NCI-H2196 (cell line): Measurements from ENCODE around the gene DOCK6.
"Not testable (repeated sequence)": the region's sequence is repeated elsewhere in the genome, so short reads cannot be mapped to it uniquely, and the experiment has no call there.

Source experiments
- DNase-seq: peaks from one replicate; lab custom pipeline; 2025; ENCODE audit not compliant: unreplicated experiment; lab: John Stamatoyannopoulos, UW

DOCK6 gene

GRCh38 chr19:11177592-11177991, 84.7 kb downstream of the DOCK6 start:
- DNase-seq = no peak

GRCh38 chr19:11176466-11177193, 85.7 kb downstream of the DOCK6 start:
- DNase-seq = no peak

- no peak for DNase-seq
Observed at GRCh38 chr19:11175920-11176319, 86.4 kb downstream of the DOCK6 start.

GRCh38 chr19:11174336-11174735, 88.0 kb downstream of the DOCK6 start:
- DNase-seq = no peak

GRCh38 chr19:11173516-11174155, 88.7 kb downstream of the DOCK6 start:
- no peak for DNase-seq

DNA sequence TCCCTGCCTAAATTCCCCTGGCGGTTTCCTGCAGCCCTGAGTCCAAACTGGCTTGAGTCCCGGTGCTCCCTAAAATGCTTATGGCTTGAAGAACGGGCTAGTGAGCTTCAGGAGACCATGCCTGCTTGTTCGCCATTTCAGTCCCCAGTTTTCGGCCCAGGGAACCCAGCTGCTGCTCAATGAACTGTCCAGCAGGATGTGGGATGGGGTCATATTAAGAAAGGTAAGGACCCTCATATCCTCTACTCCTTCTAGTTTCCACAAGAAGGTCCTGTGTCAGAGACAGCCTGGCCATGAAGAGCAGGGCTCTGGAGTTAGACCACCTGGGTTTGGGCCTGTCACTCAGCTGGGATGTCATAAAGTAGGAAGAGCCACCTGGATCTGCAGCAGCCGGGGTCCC, 89.7 kb downstream of the DOCK6 start:
- no peak for DNase-seq

GRCh38 chr19:11171144-11171543, 91.2 kb downstream of the DOCK6 start:
- DNase-seq = no peak

DNA sequence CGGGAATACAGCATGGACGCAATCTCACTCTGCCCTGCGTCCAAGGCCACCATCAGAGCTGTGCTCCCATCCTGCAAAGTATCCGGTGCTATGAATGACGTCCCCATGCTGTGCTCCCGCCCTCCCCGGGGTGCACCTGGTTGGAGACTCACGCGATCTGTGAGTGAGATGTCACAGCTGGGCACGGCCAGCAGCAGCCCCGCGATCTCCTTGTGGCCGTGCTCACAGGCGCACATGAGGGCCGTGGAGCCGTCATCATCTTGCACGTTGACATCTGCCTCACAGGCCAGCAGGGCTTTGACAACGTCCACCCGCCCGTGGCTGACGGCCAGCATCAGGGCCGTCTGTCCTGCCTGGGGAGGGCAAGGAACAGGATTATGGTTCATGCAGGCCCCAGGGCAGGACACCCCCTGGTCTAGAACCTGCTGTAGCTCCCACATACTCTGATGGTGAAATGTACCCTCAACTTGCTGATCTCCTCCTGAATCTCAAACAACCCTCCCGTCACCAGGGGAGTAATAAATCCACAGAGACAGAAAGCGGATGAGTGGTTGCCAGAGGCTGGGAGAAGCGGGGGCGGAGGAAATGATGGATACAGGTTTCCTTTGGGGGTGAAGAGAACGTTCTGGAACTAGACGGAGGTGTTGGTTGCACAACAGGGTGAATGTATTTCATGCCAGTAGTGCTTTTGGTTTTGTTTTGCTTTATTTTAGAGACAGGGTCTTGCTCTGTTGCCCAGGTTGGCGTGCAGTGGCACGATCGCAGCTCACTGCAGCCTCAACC, 92.2 kb downstream of the DOCK6 start:
- DNase-seq = no peak

GRCh38 chr19:11168568-11168967, 93.8 kb downstream of the DOCK6 start:
- no peak for DNase-seq

DNA sequence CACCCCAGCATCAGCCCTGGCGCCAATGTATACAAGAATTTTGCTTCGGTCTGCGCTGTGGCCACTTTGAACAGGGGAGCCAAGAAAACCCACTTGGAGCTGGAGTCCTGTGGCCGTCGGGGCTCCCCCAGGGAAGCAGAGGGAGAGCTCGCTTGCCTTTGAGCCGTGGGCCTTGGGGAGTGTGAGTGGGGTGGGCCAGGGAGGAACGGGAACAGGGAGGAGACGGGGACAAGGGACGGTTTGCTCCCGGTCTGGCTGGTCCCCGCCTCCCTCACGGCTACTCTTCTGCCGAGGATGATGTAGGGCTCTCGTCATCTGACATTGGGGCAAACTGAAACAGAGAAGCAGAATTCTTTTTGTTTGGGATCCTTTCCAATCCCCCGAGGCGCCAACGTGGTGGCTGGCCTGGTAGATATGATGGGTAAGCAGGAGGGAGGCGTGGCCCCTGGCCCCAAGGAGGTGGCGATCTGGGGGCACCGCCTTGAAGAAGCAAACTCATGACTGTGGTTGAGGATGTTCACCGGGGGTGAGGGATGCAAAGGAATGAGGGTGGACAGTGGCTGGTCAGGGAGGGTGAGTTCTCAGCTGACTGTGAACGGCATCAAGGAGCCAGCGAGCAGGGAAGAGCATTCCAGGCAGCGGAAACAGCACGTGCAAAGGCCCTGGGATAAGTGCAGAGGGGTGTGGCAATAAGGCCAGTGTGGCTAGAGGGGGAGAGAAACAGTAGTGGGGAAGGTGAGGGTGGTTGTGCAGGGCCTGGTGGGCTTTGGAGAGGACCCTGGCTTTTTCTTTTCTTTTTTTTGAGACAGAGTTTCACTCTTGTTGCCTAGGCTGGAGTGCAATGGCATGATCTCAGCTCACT, 95.8 kb downstream of the DOCK6 start:
- DNase-seq = no peak

DNA sequence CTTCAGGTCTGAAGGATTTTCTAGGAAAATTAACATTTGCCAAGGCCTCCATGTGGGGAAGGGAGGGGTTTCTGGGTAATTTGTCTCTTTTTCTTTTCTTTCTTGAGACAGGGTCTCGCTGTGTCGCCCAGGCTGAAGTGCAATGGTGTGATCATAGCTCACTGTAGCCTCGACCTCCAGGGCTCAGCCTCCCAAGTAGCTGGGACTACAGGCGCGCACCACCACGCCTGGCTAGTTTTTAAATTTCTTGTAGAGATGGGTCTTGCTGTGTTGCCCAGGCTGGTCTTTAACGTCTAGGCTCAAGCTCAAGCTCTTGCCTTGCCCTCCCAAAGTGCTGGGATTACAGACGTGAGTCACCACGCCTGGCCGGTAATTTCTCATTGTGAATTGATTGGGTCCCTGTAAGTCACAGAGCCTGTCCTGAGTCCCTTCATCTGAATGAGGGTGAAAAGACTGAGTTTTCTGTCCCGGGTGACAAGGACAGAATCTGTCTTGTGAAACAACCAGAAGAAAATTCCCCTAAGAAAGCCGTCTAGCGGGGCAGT, 96.8 kb downstream of the DOCK6 start:
- no peak for DNase-seq

- DNase-seq = no peak
Observed at GRCh38 chr19:11164879-11165406, 97.4 kb downstream of the DOCK6 start.

GRCh38 chr19:11164296-11164695, 98.0 kb downstream of the DOCK6 start:
- DNase-seq = no peak

DNA sequence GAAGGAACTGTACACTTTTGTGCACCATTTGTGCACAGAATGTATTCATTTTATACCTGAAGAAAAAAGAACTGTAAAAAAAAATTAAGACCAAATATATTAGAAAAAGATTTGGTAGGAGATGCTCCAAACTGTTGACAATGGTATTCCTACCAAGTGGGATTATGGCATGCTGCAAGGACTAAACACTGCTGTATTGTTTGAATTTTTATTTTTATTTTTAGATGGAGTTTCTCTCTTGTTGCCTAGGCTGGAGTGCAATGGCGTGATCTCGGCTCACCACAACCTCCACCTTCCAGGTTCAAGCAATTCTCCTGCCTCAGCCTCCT, 101.9 kb downstream of the DOCK6 start:
- not testable (repeated sequence) for DNase-seq

- DNase-seq = no peak
Observed at GRCh38 chr19:11159598-11160439, 102.5 kb downstream of the DOCK6 start.

- DNase-seq = peak; percentile 96
Observed at GRCh38 chr19:11155373-11156120, 106.8 kb downstream of the DOCK6 start, which contains the start of gene SPC24. Gene SPC24 (minus strand): TSS chr19:11155782. CDS start chr19:11155776, 6 bp downstream.

GRCh38 chr19:11154683-11155047, 107.7 kb downstream of the DOCK6 start:
- no peak for DNase-seq

DNA sequence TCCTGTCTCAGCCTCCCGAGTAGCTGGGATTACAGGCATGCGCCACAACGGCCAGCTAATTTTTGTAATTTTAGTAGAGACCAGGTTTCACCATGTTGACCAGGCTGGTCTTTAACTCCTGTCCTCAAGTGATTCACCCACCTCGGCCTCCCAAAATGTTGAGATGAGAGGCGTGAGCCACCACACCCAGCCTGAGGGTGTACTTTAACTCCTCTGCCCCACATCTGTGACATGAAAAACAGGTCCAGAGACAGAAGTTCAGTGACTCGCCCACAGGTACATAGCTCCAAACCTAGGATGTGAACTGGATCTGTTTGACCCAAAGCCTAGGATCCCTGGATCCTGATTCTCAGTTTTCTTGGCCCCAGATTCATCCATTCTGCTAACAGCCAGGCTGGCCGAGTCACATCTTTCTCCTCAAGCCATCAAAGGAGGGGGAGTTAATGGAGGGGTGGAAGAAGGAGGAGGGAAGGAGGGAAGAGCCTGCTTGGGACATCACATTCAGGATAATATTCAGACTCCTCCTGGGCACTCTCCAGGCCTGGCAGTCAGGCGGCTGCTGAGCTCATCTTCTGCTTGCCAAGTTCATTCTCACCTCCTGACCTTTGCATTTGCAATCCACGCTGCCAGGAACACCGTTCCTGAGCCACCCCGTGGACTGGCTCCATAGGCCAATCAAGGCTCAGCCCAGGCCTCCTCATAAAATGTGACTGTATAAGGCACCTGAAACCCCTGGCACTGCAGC, 109.8 kb downstream of the DOCK6 start:
- peak; percentile 79 for DNase-seq
